HEK293T (cell line): Measurements from ENCODE around the gene SCN9A.

ENCODE experiments used
- CTCF ChIA-PET: fragments of 350-600 bp; formaldehyde crosslinking; extraction: SDS; loops from one replicate; lab custom pipeline; 2021; ENCODE audit warnings: antibody characterized with exemption, inconsistent platforms; lab: Yijun Ruan, JAX
- POLR2A ChIA-PET: fragments of 350-600 bp; formaldehyde crosslinking; extraction: SDS; loops from one replicate; lab custom pipeline; 2020; ENCODE audit warnings: antibody characterized with exemption, inconsistent platforms; lab: Yijun Ruan, JAX
- DNase-seq: peaks from one replicate; pipeline ENCODE4 v3.0.0; 2012; ENCODE audit warnings: mixed read lengths; ENCODE audit errors: extremely low spot score
- ARNT ChIP-seq: fragments of 450-650 bp; IDR thresholded peaks from 2 replicates; pipeline ENCODE4 v1.6.1; 2017; ENCODE audit warnings: mild to moderate bottlenecking
- BHLHE40 ChIP-seq: fragments of 450-650 bp; IDR thresholded peaks from 2 replicates; pipeline ENCODE4 v1.6.1; 2016; ENCODE audit warnings: mild to moderate bottlenecking, moderate library complexity, borderline replicate concordance
- CTBP1 ChIP-seq: fragments of 450-650 bp; IDR thresholded peaks from 2 replicates; pipeline ENCODE4 v1.6.1; 2016; ENCODE audit warnings: borderline replicate concordance
- ELF4 ChIP-seq: fragments of 450-650 bp; IDR thresholded peaks from 2 replicates; pipeline ENCODE4 v1.6.1; 2017; ENCODE audit warnings: antibody characterized with exemption
- FOXA1 ChIP-seq: fragments of 450-650 bp; IDR thresholded peaks from 2 replicates; pipeline ENCODE4 v1.6.1; 2016; ENCODE audit warnings: mild to moderate bottlenecking
- FOXK2 ChIP-seq: fragments of 450-650 bp; IDR thresholded peaks from 2 replicates; pipeline ENCODE4 v1.6.1; 2016; ENCODE audit warnings: mild to moderate bottlenecking
- FOXM1 ChIP-seq: fragments of 450-650 bp; IDR thresholded peaks from 2 replicates; pipeline ENCODE4 v1.6.1; 2017; ENCODE audit warnings: mild to moderate bottlenecking, borderline replicate concordance
- HDGF ChIP-seq: fragments of 450-650 bp; IDR thresholded peaks from 2 replicates; pipeline ENCODE4 v1.6.1; 2017; ENCODE audit warnings: antibody characterized with exemption, borderline replicate concordance
- L3MBTL2 ChIP-seq: fragments of 450-650 bp; conservative IDR thresholded peaks from 2 replicates; pipeline ENCODE4 v1.6.1; 2016; ENCODE audit warnings: mild to moderate bottlenecking
- LEF1 ChIP-seq: fragments of 450-650 bp; IDR thresholded peaks from 2 replicates; pipeline ENCODE4 v1.6.1; 2017; ENCODE audit warnings: mild to moderate bottlenecking, borderline replicate concordance
- NFRKB ChIP-seq: fragments of 450-650 bp; IDR thresholded peaks from 2 replicates; pipeline ENCODE4 v1.6.1; 2016; ENCODE audit warnings: mild to moderate bottlenecking, moderate library complexity
- PKNOX1 ChIP-seq: fragments of 450-650 bp; IDR thresholded peaks from 2 replicates; pipeline ENCODE4 v1.6.1; 2016
- SP1 ChIP-seq: fragments of 450-650 bp; IDR thresholded peaks from 2 replicates; pipeline ENCODE4 v1.6.1; 2017
- SUZ12 ChIP-seq: fragments of 450-650 bp; IDR thresholded peaks from 2 replicates; pipeline ENCODE4 v1.6.1; 2016; ENCODE audit warnings: mild to moderate bottlenecking
- TARDBP ChIP-seq: fragments of 450-650 bp; IDR thresholded peaks from 2 replicates; pipeline ENCODE4 v1.6.1; 2016
- ZNF384 ChIP-seq: fragments of 450-650 bp; IDR thresholded peaks from 2 replicates; pipeline ENCODE4 v1.6.1; 2016

The SCN9A gene

DNA sequence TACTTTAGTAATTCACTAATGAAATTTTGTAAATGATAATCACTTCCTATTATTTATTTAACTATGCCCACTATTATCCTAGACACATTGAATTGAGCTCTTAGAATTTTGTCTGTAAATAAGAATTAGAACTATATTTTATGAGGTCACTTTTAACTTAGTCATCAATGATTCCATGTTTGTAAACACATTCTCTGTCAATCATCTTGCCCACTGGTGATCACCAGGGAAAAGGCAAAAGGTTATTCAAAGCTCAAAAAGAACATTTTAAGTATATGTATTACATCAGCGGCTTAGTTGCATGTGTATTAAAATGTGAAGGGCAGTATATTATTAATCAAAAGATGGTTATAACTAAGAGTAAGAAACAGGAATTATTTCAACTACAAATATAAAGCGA lies 25.2 kb downstream of the SCN9A start:
- TF ChIP-seq PKNOX1: no peak
- TF ChIP-seq TARDBP: no peak
- no peak for TF ChIP-seq SP1
- no peak for TF ChIP-seq BHLHE40
- DNase-seq: no peak
- ChIA-PET CTCF (no interaction called here), POLR2A (no interaction called here)

DNA sequence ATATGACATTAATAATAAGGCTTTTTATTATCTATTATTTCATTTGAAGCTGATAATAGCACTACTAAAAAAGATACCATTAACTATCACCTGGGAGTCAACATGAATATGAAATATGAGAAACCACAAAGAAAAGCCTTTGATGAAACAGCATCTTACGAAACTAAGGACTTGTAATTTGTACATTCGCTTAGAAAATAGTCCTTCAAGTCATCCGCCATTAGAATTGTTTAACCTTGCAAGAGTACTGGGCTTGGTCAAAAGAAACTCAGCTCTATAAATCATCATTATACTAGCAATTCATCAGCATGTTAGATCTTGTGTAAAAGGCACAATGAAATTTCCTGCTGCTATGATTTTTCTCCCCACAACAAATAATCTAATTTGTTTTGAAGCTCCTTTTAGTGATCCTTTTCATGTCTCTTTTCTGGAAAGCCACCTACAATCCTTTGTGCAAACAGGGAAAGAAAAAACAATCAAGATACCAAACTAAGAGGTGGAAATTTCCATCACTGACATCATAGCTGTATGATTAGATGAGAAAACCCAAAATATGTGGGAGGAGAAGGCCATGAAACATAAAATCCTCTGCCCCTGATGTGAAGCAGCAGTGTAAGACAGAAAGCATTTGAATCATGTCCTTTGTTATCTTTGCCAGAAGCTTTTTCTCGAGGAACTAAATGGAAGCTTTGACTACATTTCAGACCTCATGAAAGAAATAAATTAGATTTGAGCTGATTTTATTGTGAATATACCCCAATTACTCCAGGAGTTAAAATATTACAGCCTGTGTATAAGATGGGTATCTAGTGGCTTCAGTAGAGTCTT lies 31.2 kb downstream of the SCN9A start:
- no peak for DNase-seq
- CTCF ChIA-PET: interaction anchor here (0.7 kb wide), 1 partner anchor 1487 kb away, joined by 3 read pairs; no protein-coding TSS in a partner anchor
- TF ChIP-seq ARNT: no peak
- TF ChIP-seq HDGF: no peak
- no peak for TF ChIP-seq CTBP1
- no peak for TF ChIP-seq FOXA1
- no peak for TF ChIP-seq TARDBP
- TF ChIP-seq FOXM1: no peak
- no peak for TF ChIP-seq SP1
- TF ChIP-seq FOXK2: no peak
- TF ChIP-seq LEF1: no peak
- TF ChIP-seq L3MBTL2: no peak
- TF ChIP-seq ELF4: no peak
- TF ChIP-seq SUZ12: no peak
- no peak for TF ChIP-seq NFRKB
- POLR2A ChIA-PET: interaction anchor here (0.6 kb wide), 1 partner anchor 24 kb away, joined by 3 read pairs; no protein-coding TSS in a partner anchor

- TF ChIP-seq TARDBP (no peak), FOXK2 (no peak), FOXM1 (no peak), SUZ12 (no peak), LEF1 (no peak), BHLHE40 (no peak), ARNT (no peak), CTBP1 (no peak), HDGF (no peak), PKNOX1 (no peak), ZNF384 (no peak), L3MBTL2 (no peak), NFRKB (no peak), SP1 (no peak), FOXA1 (no peak), ELF4 (no peak)
- ChIA-PET POLR2A (no interaction called here), CTCF (no interaction called here)
- DNase-seq: no peak
Measured at GRCh38 chr2:166343467-166343866, 32.3 kb downstream of the SCN9A start.

DNA sequence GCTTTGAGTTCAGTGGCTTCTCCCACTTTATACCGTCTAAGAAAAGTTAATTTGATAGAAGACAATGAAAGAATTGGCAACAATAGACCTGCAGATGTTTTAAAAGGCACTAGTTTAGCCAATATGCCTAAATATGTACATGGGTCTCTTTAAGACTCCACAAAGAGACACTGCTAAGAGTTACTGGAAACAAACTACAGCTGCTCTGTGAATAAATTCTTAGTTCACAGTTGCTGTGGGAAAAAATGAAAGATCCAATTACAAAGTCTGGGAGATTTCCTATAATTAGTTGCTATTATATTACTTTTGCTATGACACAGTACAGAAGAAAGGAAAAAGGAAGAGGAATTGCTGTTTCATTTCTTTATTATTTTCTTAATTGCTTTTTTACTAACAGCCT lies 34.3 kb downstream of the SCN9A start:
- POLR2A ChIA-PET: no interaction called here
- no peak for DNase-seq
- CTCF ChIA-PET: no interaction called here
- TF ChIP-seq ZNF384: no peak
- TF ChIP-seq SP1: no peak
- no peak for TF ChIP-seq PKNOX1
- TF ChIP-seq ELF4: no peak
- TF ChIP-seq ARNT: no peak
- TF ChIP-seq HDGF: no peak
- no peak for TF ChIP-seq FOXA1
- TF ChIP-seq BHLHE40: no peak
- no peak for TF ChIP-seq CTBP1
- TF ChIP-seq L3MBTL2: no peak
- TF ChIP-seq FOXM1: no peak
- TF ChIP-seq SUZ12: no peak
- no peak for TF ChIP-seq FOXK2
- no peak for TF ChIP-seq TARDBP
- TF ChIP-seq NFRKB: no peak
- no peak for TF ChIP-seq LEF1

- POLR2A ChIA-PET: no interaction called here
- DNase-seq: no peak
- CTCF ChIA-PET: no interaction called here
- no peak for TF ChIP-seq LEF1
- TF ChIP-seq FOXK2: no peak
- TF ChIP-seq SP1: no peak
- no peak for TF ChIP-seq TARDBP
- TF ChIP-seq FOXA1: no peak
- no peak for TF ChIP-seq FOXM1
- TF ChIP-seq ARNT: no peak
- no peak for TF ChIP-seq SUZ12
- no peak for TF ChIP-seq BHLHE40
- no peak for TF ChIP-seq CTBP1
- TF ChIP-seq PKNOX1: no peak
Measured at GRCh38 chr2:166338831-166339339, 36.9 kb downstream of the SCN9A start.
